GM20000 (cell line): ENCODE data around the gene RPLP2.

ENCODE experiments used
- DNase-seq: peaks from one replicate; pipeline ENCODE4 v3.0.0; 2012; ENCODE audit warnings: low spot score
- CTCF ChIP-seq: IDR thresholded peaks from 2 replicates; pipeline ENCODE4 v1.5.1; 2012; ENCODE audit warnings: mild to moderate bottlenecking, control low read depth; ENCODE audit errors: extremely low read depth, missing control alignments

The RPLP2 gene

GRCh38 chr11:803770-804598 lies 5.8 kb upstream of the RPLP2 start:
- TF ChIP-seq CTCF: no peak
- no peak for DNase-seq

- TF ChIP-seq CTCF: no peak
- no peak for DNase-seq
These were observed 5.2 kb upstream of the RPLP2 start for GRCh38 chr11:804599-804964.

GRCh38 chr11:808427-809286 lies 1.1 kb upstream of the RPLP2 start:
- no peak for TF ChIP-seq CTCF
- DNase-seq: no peak

GRCh38 chr11:810040-810567 lies 337 bp downstream of the RPLP2 start:
- no peak for DNase-seq
- no peak for TF ChIP-seq CTCF

- DNase-seq: no peak
- TF ChIP-seq CTCF: no peak
These were observed 1.9 kb downstream of the RPLP2 start for GRCh38 chr11:811446-812245.

GRCh38 chr11:812390-812789 lies 2.6 kb downstream of the RPLP2 start:
- TF ChIP-seq CTCF: no peak

More at GRCh38 chr11:812390-812789, 2.6 kb downstream of the RPLP2 start:
- no peak for DNase-seq
